ENCODE data around the gene EDRF1.

The EDRF1 gene

GRCh38 chr10:125802131-125802530 lies 82.6 kb downstream of the EDRF1 start:
- TF ChIP-seq ZBTB7A (IDR thresholded peaks at IDR 0.05; ENCODE audit: low read depth), result no peak
- no peak for TF ChIP-seq YY1 (IDR thresholded peaks at IDR 0.05; ENCODE audit: low read depth)
- TF ChIP-seq RAD21 (IDR thresholded peaks at IDR 0.05; ENCODE audit: low read depth), result no peak
- TF ChIP-seq USF1 (IDR thresholded peaks at IDR 0.05), result no peak
- no peak for TF ChIP-seq FOXM1 (IDR thresholded peaks at IDR 0.05; ENCODE audit: borderline replicate concordance, low read depth)
- TF ChIP-seq CREB1 (IDR thresholded peaks at IDR 0.05; ENCODE audit: low read depth), result no peak
- no peak for TF ChIP-seq CEBPB (IDR thresholded peaks at IDR 0.05)
- TF ChIP-seq TEAD4 (IDR thresholded peaks at IDR 0.05), result no peak
- TF ChIP-seq TAF1 (IDR thresholded peaks at IDR 0.05; ENCODE audit: low read depth), result no peak
- TF ChIP-seq MAX (IDR thresholded peaks at IDR 0.05), result no peak
- TF ChIP-seq NFIC (IDR thresholded peaks at IDR 0.05), result no peak
- TF ChIP-seq EGR1 (IDR thresholded peaks at IDR 0.05), result no peak
- TF ChIP-seq TCF12 (IDR thresholded peaks at IDR 0.05; ENCODE audit: low read depth), result no peak
- no peak for TF ChIP-seq REST (IDR thresholded peaks at IDR 0.05; ENCODE audit: low read depth)
- TF ChIP-seq EP300 (IDR thresholded peaks at IDR 0.05; ENCODE audit: borderline replicate concordance), result no peak

- TF ChIP-seq EGR1 (IDR thresholded peaks at IDR 0.05), result no peak
- TF ChIP-seq RAD21 (IDR thresholded peaks at IDR 0.05; ENCODE audit: low read depth), result no peak
- no peak for TF ChIP-seq MAX (IDR thresholded peaks at IDR 0.05)
- no peak for TF ChIP-seq EP300 (IDR thresholded peaks at IDR 0.05; ENCODE audit: borderline replicate concordance)
- TF ChIP-seq CEBPB (IDR thresholded peaks at IDR 0.05), result no peak
- no peak for TF ChIP-seq CREB1 (IDR thresholded peaks at IDR 0.05; ENCODE audit: low read depth)
Measured at GRCh38 chr10:125802739-125803138, 83.2 kb downstream of the EDRF1 start.

- TF ChIP-seq NFIC (IDR thresholded peaks at IDR 0.05), result no peak
- TF ChIP-seq CEBPB (IDR thresholded peaks at IDR 0.05), result no peak
- no peak for TF ChIP-seq YY1 (IDR thresholded peaks at IDR 0.05; ENCODE audit: low read depth)
- TF ChIP-seq RAD21 (IDR thresholded peaks at IDR 0.05; ENCODE audit: low read depth), result no peak
- no peak for TF ChIP-seq FOXM1 (IDR thresholded peaks at IDR 0.05; ENCODE audit: borderline replicate concordance, low read depth)
- TF ChIP-seq ZBTB7A (IDR thresholded peaks at IDR 0.05; ENCODE audit: low read depth), result no peak
- no peak for TF ChIP-seq CREB1 (IDR thresholded peaks at IDR 0.05; ENCODE audit: low read depth)
Measured at GRCh38 chr10:125808047-125808446, 88.5 kb downstream of the EDRF1 start.

- TF ChIP-seq EGR1 (IDR thresholded peaks at IDR 0.05) (no peak), YY1 (IDR thresholded peaks at IDR 0.05; ENCODE audit: low read depth) (no peak), REST (IDR thresholded peaks at IDR 0.05; ENCODE audit: low read depth) (no peak), NFIC (IDR thresholded peaks at IDR 0.05) (no peak), TAF1 (IDR thresholded peaks at IDR 0.05; ENCODE audit: low read depth) (no peak), TCF12 (IDR thresholded peaks at IDR 0.05; ENCODE audit: low read depth) (no peak), CEBPB (IDR thresholded peaks at IDR 0.05) (no peak), RAD21 (IDR thresholded peaks at IDR 0.05; ENCODE audit: low read depth) (no peak), MAX (IDR thresholded peaks at IDR 0.05) (no peak), USF1 (IDR thresholded peaks at IDR 0.05) (no peak), ZBTB7A (IDR thresholded peaks at IDR 0.05; ENCODE audit: low read depth) (no peak), TEAD4 (IDR thresholded peaks at IDR 0.05) (no peak), CREB1 (IDR thresholded peaks at IDR 0.05; ENCODE audit: low read depth) (no peak), FOXM1 (IDR thresholded peaks at IDR 0.05; ENCODE audit: borderline replicate concordance, low read depth) (no peak), EP300 (IDR thresholded peaks at IDR 0.05; ENCODE audit: borderline replicate concordance) (no peak)
Measured at GRCh38 chr10:125811251-125811650, 91.7 kb downstream of the EDRF1 start.

- TF ChIP-seq USF1 (IDR thresholded peaks at IDR 0.05) (no peak), CREB1 (IDR thresholded peaks at IDR 0.05; ENCODE audit: low read depth) (no peak), CEBPB (IDR thresholded peaks at IDR 0.05) (no peak), ZBTB7A (IDR thresholded peaks at IDR 0.05; ENCODE audit: low read depth) (no peak), EP300 (IDR thresholded peaks at IDR 0.05; ENCODE audit: borderline replicate concordance) (no peak), RAD21 (IDR thresholded peaks at IDR 0.05; ENCODE audit: low read depth) (no peak), MAX (IDR thresholded peaks at IDR 0.05) (no peak), TCF12 (IDR thresholded peaks at IDR 0.05; ENCODE audit: low read depth) (no peak), REST (IDR thresholded peaks at IDR 0.05; ENCODE audit: low read depth) (no peak), TAF1 (IDR thresholded peaks at IDR 0.05; ENCODE audit: low read depth) (no peak), NFIC (IDR thresholded peaks at IDR 0.05) (no peak), YY1 (IDR thresholded peaks at IDR 0.05; ENCODE audit: low read depth) (no peak), FOXM1 (IDR thresholded peaks at IDR 0.05; ENCODE audit: borderline replicate concordance, low read depth) (no peak), EGR1 (IDR thresholded peaks at IDR 0.05) (no peak)
Measured at GRCh38 chr10:125812128-125812750, 92.7 kb downstream of the EDRF1 start.
